A673 (cell line): ENCODE data around the gene DGUOK. TPM values are rescaled to one million over a fixed set of nuclear protein-coding genes. Genes with fewer than 3 reads are reported as not detected.

Experiments
- BruUV-seq: library from RNA; stranded (reverse); fragments of 400-500 nt; replicated peaks from 2 replicates; lab custom pipeline; 2021; lab: Mats Ljungman, UMichigan
- CTCF ChIA-PET: fragments of 300-600 bp; sonication (Branson Sonifier 250); formaldehyde crosslinking; loops from one replicate; lab custom pipeline; 2022; ENCODE audit warnings: antibody characterized with exemption; lab: Charles Lee
- POLR2A ChIA-PET: fragments of 300-600 bp; sonication (Branson Sonifier 250); formaldehyde crosslinking; loops from one replicate; lab custom pipeline; 2022; ENCODE audit warnings: antibody characterized with exemption; ENCODE audit not compliant: low non-redundant PET; lab: Charles Lee
- DNase-seq: peaks from one replicate; pipeline ENCODE4 v3.0.0-alpha.2; 2015; ENCODE audit warnings: low spot score
- H3K27ac ChIP-seq: fragments of 200-600 bp; sonication (generic); 2 replicates; pipeline ENCODE4 v1.5.1; 2016; ENCODE audit warnings: mixed run types, low read depth, mild to moderate bottlenecking, mixed read lengths, antibody characterized with exemption, low read length; ENCODE audit not compliant: poor library complexity, severe bottlenecking
- H3K27me3 ChIP-seq: fragments of 200-600 bp; sonication (generic); replicated peaks from 2 replicates; pipeline ENCODE4 v1.6.1; 2017; ENCODE audit warnings: mixed run types, low read depth, mild to moderate bottlenecking, mixed read lengths, antibody characterized with exemption, low read length; ENCODE audit not compliant: insufficient read depth, poor library complexity
- H3K36me3 ChIP-seq: fragments of 200-600 bp; sonication (generic); 2 replicates; pipeline ENCODE4 v1.6.1; 2016; ENCODE audit warnings: mixed run types, mild to moderate bottlenecking, mixed read lengths, antibody characterized with exemption, low read length; ENCODE audit not compliant: insufficient read depth, poor library complexity, severe bottlenecking
- H3K4me1 ChIP-seq: fragments of 200-600 bp; sonication (generic); 2 replicates; pipeline ENCODE4 v1.6.1; 2017; ENCODE audit warnings: mixed run types, mild to moderate bottlenecking, mixed read lengths, antibody characterized with exemption, low read length; ENCODE audit not compliant: insufficient read depth, poor library complexity, severe bottlenecking
- H3K4me3 ChIP-seq: fragments of 200-600 bp; sonication (generic); 2 replicates; pipeline ENCODE4 v1.5.1; 2016; ENCODE audit warnings: low read depth, mixed run types, mild to moderate bottlenecking, mixed read lengths, low read length; ENCODE audit not compliant: poor library complexity, severe bottlenecking
- H3K9me3 ChIP-seq: fragments of 200-600 bp; sonication (generic); 2 replicates; pipeline ENCODE4 v1.6.1; 2016; ENCODE audit warnings: mixed run types, low read depth, mild to moderate bottlenecking, mixed read lengths, antibody characterized with exemption, low read length; ENCODE audit not compliant: poor library complexity, severe bottlenecking
- EZH2 ChIP-seq: fragments of 200-600 bp; sonication (generic); IDR thresholded peaks from 2 replicates; pipeline ENCODE4 v1.6.1; 2017; ENCODE audit warnings: borderline replicate concordance, low read depth, mild to moderate bottlenecking, mixed read lengths, antibody characterized with exemption, low read length; ENCODE audit not compliant: poor library complexity, severe bottlenecking
- intact Hi-C: fragments of 100-400 bp; cut with micrococcal nuclease; formaldehyde crosslinking; loops from one replicate; pipeline ENCODE4 v1.10.0; 2022; ENCODE audit not compliant: unreplicated experiment
- total RNA-seq: library from RNA; stranded (reverse); gene quantifications from 2 replicates; pipeline ENCODE4 v1.2.3, GENCODE V29; 2021
- TF ChIP-seq, protein P1 (sequence below): fragments of 300-800, 200-600 bp; sonication (generic); conservative IDR thresholded peaks from 2 replicates; pipeline ENCODE4 v1.5.1; 2017; ENCODE audit warnings: low read depth, mild to moderate bottlenecking, antibody characterized with exemption, low read length, moderate library complexity, mixed read lengths

The DGUOK gene
- total RNA-seq, 1 experiment from 2014 or later = 106 TPM

DNA sequence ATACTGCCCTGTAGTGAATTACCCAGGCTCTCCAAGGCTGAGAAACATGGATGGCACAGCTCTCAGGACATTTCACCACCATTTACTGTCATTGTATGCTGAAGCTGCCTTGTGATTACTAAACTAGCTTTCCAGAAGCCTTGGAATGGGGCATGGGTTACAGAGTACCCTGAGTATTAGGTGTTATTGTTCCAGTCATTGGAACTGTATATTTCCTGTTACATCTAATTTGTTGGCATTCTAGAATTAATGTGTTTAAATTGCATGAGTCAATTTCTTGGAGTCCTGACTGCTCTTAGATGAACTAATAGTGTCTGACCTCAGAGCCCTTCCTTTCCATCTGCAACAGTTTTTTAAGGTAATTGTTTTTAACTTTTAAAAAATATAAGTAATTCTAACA lies 9.0 kb downstream of the DGUOK start:
- TF ChIP-seq, protein P1, sequence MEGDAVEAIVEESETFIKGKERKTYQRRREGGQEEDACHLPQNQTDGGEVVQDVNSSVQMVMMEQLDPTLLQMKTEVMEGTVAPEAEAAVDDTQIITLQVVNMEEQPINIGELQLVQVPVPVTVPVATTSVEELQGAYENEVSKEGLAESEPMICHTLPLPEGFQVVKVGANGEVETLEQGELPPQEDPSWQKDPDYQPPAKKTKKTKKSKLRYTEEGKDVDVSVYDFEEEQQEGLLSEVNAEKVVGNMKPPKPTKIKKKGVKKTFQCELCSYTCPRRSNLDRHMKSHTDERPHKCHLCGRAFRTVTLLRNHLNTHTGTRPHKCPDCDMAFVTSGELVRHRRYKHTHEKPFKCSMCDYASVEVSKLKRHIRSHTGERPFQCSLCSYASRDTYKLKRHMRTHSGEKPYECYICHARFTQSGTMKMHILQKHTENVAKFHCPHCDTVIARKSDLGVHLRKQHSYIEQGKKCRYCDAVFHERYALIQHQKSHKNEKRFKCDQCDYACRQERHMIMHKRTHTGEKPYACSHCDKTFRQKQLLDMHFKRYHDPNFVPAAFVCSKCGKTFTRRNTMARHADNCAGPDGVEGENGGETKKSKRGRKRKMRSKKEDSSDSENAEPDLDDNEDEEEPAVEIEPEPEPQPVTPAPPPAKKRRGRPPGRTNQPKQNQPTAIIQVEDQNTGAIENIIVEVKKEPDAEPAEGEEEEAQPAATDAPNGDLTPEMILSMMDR = no peak
- no peak for TF ChIP-seq EZH2
- H3K4me3 ChIP-seq = no peak overlapping the region
- DNase-seq = no peak
- H3K4me1 ChIP-seq = no peaks in the 10 kb centered on the region
- peaks cover 3% of the 10 kb centered on the region for H3K36me3 ChIP-seq
- no peak overlapping the region for H3K27ac ChIP-seq
- CTCF ChIA-PET = no interaction called here
- no TSS peak for BruUV-seq
- POLR2A ChIA-PET = no interaction called here
- H3K27me3 ChIP-seq = no peaks in the 10 kb centered on the region
- intact Hi-C loops = no loop called here
- H3K9me3 ChIP-seq = no peaks in the 10 kb centered on the region

DNA sequence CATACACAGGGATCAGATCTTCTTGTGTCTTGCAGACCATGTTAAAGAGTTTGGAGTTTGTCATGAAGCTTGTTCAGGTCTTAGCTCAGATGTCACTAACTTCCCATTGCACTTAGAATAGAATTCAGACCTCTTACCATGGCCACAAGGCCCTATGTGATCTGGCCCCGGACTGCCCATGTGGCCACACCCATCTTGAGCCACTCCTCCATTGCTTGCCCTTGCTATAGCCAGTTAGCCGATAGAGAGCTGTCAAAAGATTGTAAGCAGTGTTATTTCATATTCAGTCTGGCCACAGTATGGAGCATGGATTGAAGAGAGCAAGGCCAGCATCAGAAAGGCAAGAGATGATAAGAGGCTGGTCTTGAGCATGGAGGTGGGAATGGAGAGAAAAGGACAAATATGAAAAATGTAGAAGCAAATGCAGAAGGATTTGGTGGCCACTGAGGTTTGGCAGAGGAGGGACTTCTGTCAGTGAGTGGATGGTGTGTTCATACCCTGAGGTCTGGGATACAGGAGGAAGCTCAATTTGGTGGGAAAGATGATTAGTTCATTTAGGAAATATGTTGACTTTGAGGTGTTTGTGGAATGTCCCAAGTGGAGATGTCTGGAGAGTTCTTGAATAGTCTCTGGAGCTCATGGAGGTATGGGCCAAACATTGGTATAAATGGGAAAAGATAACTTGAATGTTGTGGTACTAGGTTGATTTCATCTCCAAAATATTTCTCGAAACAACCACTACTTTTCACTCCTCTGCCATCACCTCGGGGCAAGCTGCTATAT lies 10.6 kb downstream of the DGUOK start:
- CTCF ChIA-PET = no interaction called here

DNA sequence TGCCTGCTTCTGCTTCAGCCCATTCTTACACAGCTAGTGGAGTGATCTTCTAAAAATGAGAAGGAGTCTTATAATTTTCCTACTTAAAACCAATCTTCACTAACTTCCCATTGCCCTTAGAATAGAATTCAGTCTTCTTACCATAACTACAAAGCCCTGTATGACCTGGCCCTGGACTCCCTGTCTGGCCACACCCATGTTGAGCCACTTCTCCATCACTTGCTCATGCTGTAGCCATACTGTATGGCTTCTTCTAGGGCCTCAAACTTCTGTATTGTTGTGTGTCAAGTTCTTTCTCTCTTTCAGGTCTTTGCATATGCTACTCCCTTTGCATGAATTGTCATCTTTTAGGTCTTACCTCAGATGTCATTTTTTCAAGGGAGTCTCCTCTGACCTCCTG lies 11.2 kb downstream of the DGUOK start:
- CTCF ChIA-PET = no interaction called here
- no peak for DNase-seq
- POLR2A ChIA-PET = interaction anchor here (0.7 kb wide), 1 partner anchor 11 kb away, joined by 3 read pairs; no protein-coding TSS in a partner anchor

More for the DNA sequence above, 10.6 kb downstream of the DGUOK start:
- no peak for TF ChIP-seq EZH2
- TF ChIP-seq, protein P1 = no peak
- peaks cover 3% of the 10 kb centered on the region for H3K36me3 ChIP-seq
- H3K27me3 ChIP-seq = no peaks in the 10 kb centered on the region
- no peak overlapping the region for H3K4me3 ChIP-seq
- H3K4me1 ChIP-seq = no peaks in the 10 kb centered on the region
- no peak for DNase-seq
- no peaks in the 10 kb centered on the region for H3K9me3 ChIP-seq
- intact Hi-C loops = no loop called here
- POLR2A ChIA-PET = no interaction called here
- no TSS peak for BruUV-seq
- no peak overlapping the region for H3K27ac ChIP-seq

More for the DNA sequence above, 11.2 kb downstream of the DGUOK start:
- H3K4me1 ChIP-seq = no peaks in the 10 kb centered on the region
- no TSS peak for BruUV-seq
- H3K27ac ChIP-seq = no peak overlapping the region
- peaks cover 3% of the 10 kb centered on the region for H3K36me3 ChIP-seq
- no peaks in the 10 kb centered on the region for H3K9me3 ChIP-seq
- intact Hi-C loops = no loop called here
- TF ChIP-seq EZH2 = no peak
- TF ChIP-seq, protein P1 = no peak
- H3K4me3 ChIP-seq = no peak overlapping the region
- H3K27me3 ChIP-seq = no peaks in the 10 kb centered on the region
